GM18873 (cell line): ENCODE results near the gene SNCAIP.

Source experiments
- ATAC-seq: cut with Tn5 transposase; IDR thresholded peaks from one replicate; pipeline ENCODE4 v1.9.1; 2021; ENCODE audit warnings: mild to moderate bottlenecking, moderate library complexity, moderate number of reproducible peaks; ENCODE audit not compliant: unreplicated experiment, low FRiP score

The SNCAIP gene

DNA sequence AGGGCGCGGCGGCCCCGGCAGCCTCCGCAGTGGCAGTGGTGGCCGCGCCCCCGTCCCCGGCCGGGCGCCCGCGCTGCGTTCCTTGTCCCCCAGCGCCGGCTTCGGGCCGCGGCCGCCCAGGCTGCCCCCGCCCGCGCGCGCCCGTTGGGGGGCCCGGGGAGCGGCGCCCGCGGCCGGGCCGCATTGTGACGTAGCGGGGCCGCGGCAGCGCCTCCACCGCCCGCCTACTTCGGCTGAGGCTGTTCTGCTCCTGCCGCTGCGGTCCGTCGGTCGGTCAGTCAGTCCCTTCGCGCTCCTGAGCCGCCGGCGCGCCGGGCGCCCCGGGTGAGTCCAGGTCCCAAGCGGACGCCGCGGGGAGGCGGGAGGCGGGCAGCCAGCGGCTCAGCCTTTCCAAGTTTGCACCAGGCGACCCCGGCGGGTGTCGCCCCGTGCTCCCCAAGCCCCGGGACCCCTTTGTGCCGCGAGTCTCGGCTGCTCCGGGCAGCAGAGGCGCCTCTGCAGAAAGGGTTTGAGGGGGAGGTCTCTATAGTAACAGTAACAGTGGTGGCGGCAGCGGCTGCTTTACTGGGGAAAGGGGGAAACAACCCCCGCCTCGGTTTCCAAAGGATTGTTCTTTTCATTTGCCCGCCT is at the start of gene SNCAIP:
SNCAIP (plus strand) TSS at position 277 of the 630 bp plus-strand sequence. CDS start 78,898 bp downstream, outside the sequence.
- no peak for ATAC-seq

DNA sequence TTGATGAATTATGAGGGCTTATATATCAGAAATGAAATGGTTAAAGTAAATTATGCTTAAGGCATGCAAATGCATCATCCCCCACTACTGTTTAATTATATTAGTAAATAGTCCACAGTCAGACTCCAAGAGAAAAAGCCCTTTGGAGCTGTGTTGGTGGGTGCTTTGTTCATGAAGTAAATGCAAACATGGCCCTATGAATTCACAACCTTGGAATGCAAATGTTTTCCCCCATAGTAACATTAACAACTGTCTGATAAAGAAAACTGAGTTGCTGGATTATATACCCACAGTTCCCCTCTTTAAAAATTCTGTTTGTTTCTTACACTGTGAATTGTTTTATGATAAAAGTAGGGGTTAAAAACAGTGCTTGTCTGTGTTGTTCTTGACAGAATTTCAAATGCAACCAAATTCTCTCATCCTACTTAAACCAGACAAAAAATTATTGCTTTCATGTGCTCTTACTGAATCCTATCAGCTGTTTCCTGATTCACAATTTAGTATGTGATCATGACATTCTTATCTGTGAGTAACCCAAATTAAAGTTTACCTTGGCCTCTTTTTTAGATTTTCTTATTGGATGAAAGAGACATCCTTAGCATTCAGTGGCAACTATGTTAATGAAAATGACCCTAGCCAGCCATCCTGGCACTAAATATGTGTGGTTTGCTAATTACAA is 48.5 kb upstream of the SNCAIP start:
- no peak for ATAC-seq

DNA sequence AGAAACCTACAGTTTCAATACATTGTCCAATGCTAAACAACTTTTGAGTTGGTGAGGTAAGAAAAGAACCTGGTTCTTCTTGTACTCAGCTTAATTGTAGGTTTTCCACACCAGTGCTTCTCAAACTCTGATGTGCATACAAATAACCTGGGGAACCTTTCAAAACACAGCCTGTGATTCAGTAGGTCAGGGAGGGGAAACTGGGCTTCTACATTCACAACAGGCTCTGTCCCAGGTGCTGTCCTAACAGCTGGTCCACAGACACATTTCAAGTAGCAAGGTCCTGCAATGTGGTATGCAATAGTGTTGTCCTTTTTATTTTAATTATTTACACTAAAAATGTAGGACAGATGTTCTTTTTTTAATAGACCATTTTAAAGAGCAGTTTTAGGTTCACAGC is 47.4 kb upstream of the SNCAIP start:
- ATAC-seq = no peak

DNA sequence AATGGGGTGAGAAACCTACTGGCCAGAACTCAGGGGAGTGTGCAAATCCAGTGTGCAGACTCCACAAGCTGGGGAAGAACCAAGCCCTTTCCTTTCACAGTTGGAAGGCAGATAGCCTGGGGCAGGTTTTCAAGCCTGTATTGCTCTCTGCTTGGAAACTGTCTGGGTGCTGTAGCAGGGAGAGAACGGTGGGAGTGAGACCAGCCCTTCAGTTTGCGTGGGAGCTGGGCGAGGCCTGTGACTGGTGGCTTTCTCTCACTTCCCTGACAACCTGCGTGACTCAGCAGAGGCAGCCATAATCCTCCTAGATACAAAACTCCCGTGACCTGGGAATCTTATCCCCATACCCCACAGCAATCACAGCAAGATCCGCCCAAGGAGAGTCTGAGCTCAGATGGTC is 44.9 kb upstream of the SNCAIP start:
- no peak for ATAC-seq

DNA sequence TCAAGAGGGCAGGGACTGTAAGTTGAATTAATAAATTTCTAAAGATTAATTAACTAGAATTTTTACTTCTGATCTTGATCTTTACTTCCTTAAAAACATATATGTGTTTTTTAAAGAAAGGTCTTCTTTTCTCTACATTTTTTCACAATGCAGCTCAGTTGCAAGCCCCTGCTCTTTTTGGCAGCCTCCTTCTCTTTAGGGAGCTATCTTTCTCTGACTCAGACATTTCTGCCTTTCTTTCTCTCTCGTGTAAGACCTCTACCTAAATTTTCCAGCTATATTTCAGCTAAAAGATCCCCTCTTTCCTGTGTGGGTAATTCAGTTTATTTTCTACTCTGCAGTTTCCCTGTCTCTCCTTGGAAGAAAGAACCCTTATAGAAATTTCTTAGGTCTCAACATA is 38.3 kb upstream of the SNCAIP start:
- ATAC-seq = no peak

DNA sequence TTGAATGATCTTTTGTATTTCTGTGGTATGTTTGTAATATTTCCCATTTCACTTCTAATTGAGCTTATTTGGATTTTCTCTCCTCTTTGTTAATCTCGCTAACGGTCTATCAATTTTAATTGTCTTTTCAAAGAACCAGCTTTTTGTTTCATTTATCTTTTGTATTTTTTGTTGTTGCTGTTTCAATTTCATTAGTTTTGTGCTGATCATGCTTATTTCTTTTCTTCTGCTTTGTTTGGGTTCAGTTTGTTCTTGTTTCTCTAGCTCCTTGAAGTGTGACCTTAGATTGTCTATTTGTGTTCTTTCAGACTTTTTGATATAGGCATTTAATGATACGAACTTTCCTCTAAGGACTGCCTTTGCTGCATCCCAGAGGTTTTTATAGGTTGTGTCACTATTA is 28.4 kb upstream of the SNCAIP start:
- ATAC-seq = no peak

DNA sequence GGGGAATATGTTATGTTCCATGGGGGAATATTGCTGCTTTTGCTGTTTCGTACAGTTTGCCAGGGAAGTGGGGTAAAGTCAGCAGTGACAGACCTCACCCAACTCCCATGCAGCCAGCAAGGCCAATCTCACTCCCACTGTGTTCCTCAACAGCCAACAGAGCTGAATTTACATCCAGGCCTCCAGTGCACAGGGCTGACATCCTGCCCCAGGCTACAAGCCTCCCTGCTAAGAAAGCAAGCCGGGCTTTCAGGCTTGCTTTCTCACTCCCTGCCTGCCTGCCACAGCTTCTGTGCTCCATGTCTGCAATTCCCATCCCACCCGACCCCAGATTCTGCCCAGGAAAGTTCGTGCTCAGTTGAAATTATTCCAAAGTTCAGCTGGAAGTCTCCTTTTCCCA is 25.5 kb upstream of the SNCAIP start:
- no peak for ATAC-seq

DNA sequence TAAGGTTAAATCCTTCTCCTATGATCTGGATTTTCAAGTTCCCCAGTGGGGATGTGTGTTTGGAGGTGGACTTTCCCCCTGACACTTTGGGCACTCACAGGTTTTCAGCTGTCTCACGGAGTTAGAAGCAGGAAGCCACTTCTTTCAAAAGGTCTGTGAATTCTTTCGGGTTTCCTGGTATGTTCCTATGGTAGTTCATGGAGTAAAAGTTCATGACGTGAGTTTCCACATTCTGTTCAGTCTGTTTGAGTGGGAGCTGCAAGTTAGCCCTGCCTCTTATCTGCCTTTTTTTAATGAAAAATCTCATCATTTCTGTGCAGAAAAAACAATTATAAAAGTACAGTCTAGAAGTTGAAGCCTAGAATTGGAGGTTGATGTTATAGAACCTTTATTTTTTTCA is 24.9 kb upstream of the SNCAIP start:
- ATAC-seq = no peak

DNA sequence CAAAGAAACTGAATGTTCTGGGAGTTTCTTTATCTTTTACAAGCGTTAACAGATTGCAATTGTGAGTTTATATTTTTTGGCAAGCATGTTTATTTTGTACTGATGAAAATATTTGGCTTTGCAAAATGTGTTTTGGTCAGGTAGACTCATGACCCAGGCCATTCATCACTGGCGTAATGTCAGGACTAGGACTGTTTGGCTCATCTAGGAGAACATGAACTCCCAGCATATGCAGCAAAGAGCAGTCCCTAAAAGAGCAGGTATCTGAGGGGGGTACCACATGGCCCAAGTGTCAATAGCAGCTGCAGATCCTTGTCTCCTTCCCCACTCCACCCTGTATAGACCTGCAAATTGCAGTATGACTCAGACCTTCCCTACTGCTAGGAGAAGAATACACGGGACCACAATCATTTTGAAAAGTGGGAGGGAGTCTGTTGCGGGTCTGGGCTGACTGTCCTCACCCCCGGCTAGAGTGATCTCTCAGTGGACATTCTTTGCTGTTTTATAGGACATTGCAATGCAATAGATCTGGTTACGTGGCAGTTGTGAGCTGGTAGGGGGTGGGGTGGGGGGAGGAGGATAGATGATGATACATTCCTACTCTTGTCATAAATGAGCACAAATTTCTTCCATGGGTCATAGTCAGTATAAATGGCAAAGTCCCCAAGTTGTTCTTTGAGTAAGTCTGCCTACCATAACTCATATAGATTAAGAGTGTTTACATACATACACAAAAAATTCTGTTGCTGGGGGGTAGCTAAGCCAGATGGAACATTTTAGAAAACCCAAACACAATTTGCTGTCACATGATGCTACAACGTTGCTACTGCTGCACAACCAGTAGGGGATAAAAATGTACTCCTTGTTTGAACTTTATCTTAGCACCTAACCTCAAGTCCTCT is 20.8 kb upstream of the SNCAIP start:
- ATAC-seq = no peak

DNA sequence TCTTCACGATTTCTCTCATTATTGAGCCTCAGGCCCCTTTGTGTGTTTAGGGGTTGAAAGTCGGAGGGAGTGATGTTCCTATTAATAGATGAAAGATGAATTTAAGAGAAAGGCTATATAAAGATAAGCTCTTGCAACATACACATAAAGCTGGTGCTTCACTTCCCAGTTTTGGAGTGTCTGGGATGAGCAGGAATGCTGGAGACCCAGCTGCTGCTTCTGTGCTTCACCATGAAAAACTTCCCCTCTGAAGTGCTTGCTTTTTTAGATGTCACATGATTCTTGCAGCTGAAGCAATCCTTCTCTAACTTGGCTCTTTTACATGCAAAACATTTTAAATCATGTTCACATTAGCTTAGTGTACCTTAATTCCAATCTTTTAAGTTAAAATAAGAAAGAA is 19.7 kb upstream of the SNCAIP start:
- ATAC-seq = no peak

DNA sequence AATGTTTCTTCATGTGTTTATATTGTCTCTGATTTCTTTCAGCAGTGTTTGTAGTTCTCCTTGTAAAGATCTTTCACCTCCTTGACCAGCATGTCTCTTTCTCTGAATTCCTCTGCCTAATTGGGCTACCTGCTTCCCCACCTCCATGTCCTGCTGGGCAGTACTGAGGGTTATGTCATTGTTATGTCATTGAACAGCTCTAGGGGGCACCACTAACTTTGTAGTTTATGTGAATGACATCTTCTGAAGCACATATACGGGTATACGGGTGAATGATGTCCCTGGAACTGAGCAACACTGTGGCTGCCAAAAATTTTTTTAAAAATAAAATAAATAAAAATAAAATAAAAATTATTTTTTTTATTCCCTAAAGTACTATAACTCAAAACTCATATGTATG is 16.9 kb upstream of the SNCAIP start:
- no peak for ATAC-seq

DNA sequence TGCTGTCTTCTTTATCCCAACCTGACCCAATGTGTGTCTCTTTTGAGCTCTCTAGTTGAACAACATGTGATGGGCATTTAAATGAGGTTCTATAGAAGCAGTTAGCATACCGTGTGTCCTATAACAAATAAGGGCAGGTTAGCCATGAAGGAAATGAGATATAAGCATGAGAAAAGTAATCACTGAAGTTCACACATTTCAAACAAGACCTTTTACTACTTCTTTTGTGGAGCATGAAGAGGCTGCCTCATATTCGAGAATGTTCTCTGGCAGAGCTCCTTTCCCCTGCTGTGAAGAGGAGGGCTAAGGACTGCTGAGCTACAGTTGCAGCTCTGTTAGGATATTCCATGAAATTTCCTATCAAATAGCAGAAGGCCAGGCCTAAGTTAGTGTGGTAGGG is 15.2 kb upstream of the SNCAIP start:
- no peak for ATAC-seq

DNA sequence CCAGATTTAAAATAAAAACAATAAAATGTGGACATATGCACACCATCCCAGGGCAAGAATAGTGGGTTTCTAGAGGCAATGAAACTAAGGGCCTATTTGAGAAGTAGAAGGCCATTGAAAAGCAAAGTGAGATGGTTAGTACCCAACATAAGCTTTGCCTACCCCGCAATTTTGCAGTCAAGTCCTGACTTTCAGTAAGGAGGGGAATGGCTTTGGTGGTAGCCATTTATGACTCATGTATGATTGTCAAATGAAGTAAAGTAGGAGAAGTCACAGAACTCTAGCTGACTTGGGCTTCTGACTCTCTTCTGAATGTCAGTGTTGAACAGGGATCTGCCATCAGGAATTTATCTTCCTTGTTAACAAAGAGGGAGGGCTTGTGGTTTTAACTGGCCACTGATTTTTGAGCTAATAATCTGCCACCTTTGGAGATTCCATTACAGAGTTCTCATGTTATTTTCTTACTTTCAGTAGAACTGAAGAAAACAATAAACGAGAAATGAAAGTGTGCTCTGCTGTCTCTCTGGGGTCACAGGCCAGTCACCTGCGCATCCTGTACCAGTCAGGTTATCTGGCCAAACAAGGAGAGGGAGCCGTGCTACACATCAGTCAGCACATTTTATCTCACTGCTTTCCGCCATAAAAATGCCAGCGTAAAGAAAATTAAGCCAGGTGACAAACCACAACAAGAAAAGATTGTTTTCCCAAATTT is 14.3 kb upstream of the SNCAIP start:
- ATAC-seq = peak; percentile 71

DNA sequence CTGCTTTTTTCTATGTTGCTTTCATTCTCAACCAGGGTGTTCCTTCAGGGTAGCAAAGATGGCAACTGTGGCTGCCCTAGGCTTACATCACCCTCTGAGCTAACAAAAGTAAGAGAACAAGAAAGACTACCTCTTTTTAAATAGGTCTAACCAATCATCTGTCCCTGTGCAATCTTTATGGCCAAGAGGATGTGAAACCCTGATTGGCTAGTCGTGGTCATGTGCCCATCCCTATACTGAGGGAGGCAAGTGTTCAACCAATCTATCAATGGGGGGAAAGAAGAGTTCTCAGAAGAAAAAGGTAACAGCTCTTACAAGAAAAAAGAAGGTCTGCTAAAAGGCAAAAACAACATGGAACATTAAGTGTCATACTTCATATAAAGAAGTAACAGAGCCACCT is 11.7 kb upstream of the SNCAIP start:
- ATAC-seq = no peak

DNA sequence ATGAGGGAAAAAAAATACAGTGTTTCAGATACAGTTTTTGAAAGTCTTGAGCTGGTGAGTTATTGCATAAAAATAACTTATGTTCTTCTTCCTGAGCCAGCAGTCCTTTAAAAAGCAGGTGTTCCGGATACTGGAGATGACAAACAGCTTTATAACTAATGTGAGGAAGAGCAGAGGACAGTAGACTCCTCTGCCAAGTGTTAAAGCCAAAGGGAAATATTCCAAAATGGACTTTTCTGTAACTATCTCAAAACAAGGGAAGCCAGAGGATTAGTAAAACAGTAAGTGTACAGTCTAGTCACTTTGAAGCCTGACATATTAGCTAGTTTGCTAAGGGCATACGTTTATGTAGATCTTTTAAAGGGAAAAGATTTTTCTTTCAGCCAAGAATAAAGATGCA is 11.0 kb upstream of the SNCAIP start:
- no peak for ATAC-seq

DNA sequence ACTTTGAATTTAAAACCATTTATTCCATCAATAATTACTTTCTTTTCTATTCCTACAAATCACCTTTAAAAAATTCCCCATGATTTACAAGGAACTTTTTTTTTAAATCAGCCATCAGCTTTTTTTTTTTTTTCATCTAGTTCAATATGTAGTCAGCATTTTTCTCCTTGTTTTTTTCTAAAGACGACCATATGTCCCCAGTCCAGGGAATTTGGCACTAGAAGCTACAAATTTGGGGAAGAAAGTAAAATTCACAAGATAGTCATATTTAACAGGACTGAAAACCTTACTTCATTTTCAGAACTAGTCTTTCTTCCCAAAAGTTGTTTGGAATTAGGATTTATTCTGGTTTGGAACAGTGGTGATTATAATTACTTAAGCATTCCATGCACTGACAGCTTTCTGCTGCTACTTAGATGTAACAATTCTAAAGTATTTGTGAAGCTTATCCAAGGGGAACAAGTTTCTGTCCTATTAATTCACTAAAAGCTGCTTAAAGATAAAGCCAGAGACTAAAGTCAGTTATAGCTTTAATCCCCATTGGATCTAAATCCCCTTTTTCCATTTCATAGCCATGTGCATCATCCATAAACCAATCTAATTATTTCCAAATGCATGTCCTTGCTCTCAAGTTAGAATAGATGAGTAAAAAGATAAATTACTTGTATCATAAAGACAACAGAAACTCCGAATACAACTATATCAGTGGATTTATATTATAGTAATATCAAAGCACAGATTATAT is 7.4 kb upstream of the SNCAIP start:
- ATAC-seq = no peak

DNA sequence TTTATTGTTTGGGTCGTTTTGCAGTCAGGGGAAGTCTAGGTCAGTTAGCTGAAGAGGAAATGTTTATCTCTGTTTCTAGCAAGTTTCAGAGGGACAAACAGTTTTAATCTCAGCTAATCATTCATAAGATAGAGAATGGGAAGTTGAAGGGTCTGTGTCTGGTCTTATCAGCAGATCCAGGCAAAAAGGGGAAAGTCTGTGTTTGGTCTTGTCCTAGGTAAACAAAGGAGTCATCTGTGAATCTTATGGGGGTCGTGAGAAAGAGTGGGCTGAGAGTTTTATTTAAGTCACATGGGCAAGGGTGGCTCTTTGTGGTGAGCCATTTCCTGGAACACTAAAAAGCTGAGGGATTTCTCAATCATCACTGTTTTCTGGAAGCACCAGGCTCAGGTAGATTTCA is 5.6 kb upstream of the SNCAIP start:
- ATAC-seq = no peak

DNA sequence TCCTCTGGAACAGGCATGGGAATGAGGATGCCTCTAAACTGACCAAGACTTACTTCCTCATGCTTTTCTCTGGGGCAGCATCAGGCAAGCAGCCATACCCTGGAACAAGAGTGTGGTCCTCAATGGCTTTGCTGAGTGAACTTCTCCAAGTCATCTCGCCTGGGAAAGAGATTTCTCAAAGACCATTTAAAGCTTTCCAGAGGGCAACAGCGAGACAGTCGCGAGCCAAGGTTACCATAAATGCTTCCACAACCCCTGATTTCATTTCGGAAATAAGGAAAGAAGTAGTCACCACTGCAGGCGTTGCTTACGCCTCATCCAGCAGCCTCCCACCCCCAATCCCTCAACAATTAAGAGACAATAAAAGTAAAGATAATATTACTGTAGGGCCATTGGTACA is 1.1 kb upstream of the SNCAIP start:
- no peak for ATAC-seq

DNA sequence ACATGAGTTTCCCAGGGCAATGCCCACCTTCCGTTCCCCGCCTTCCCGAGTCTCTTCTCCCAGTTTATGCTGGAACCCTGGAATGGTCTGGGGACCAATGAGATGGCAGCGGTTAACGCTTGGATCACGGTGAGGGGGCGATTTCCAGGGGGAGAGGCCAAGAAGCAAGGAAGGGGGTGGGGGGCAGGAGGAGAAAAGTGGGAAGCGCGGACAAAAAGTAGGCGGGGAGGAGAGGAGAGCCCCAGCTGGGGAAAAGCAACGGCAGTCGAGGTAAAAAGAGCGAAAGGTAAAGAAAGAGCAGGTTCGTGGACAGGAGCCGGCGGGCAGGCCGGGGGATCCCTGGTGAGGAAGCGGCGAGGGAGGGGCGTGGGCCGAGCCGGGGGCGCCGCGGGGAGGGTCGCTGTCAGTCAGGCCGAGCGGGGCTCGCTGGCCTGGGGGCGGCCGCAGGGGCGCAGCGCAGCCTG is 508 bp upstream of the SNCAIP start:
- no peak for ATAC-seq
